Bone marrow (tissue), 2 donors: ENCODE data around the gene ZMPSTE24.
"Not testable (repeated sequence)": the region's sequence is repeated elsewhere in the genome, so short reads cannot be mapped to it uniquely, and the experiment has no call there.

ENCODE experiments used
- DNase-seq, 2 donors: peaks; one replicate each; lab custom pipeline; 2025; lab: John Stamatoyannopoulos, UW

ZMPSTE24 gene

GRCh38 chr1:40318970-40319621, 61.1 kb downstream of the ZMPSTE24 start:
- no peak for DNase-seq

DNA sequence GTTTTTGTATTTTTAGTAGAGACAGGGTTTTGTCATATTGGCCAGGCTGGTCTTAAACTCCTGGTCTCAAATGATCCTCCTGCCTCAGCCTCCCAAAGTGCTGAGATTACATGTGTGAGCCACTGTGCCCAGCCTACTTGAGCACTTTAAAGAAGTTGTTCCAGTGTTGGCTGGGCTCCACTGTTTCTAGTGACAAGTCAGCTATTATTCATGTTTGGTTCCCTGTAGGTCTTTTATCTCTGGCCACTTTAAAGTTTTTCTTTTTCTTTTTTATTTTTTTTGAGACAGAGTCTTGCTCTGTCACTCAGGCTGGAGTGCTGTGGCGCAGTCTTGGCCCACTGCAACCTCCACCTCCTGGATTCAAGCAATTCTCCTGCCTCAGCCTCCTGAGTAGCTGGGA, 73.4 kb downstream of the ZMPSTE24 start:
- DNase-seq, result not testable (repeated sequence)

DNA sequence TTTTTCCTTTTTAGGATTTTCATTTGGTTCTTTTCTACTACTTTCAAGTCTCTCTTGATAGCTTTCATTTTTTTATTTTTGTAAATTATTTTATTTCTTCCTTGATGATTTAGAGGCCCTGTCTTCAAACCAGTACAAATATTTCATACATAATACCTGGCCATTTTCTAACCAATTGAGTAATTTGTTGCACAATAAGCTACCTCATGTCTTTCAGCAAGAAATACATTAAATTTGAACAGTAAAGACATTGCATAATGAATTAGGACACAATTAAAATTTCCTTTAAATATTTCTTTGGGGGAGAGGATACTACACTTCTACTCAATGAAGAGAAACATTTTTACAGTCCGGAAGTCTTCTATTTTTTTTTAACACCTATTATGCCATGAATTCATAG, 74.7 kb downstream of the ZMPSTE24 start:
- no peak for DNase-seq

GRCh38 chr1:40337443-40337842, 79.4 kb downstream of the ZMPSTE24 start:
- DNase-seq, result no peak

DNA sequence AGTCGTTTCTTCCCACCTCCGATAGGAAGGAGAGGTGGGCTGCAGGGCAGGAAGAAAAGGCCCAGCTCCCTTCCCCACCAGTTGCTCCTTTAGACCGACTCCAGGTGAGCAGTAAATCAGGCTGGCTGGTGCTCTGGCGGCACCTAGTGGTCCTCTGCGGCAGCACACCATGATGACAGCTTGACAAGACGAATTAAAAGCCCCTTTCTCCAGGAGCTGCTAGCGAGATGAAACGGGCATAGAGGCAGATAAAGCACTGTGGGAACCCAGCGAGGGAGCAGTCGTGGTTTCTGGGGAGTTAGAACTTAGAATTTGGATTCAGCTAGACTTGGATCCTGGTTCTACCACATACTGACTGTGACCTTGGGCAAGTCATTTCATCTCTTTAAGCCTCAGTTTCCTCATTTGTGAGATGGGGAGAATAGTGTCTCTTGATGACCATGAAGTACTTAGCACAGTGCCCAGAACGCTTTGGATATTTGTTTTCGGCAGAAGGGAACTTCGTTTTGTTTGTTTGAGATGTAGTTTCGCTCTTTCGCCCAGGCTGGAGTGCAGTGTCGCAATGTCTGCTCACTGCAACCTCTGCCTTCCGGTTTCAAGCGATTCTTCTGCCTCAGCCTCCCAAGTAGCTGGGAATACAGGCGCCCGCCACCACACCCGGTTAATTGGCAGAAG, 80.8 kb downstream of the ZMPSTE24 start:
- DNase-seq, result peak; percentile 55 to 66

GRCh38 chr1:40339420-40340323, 81.6 kb downstream of the ZMPSTE24 start:
- DNase-seq, result no peak

GRCh38 chr1:40341491-40342380, 83.7 kb downstream of the ZMPSTE24 start:
- DNase-seq, result peak in 1 of 2 donors; percentile 62

GRCh38 chr1:40342381-40342717, 84.3 kb downstream of the ZMPSTE24 start:
- not testable (repeated sequence) for DNase-seq
